ENCODE measurements around the gene SLC27A4. TPM values are rescaled to one million over a fixed set of nuclear protein-coding genes. Genes with fewer than 3 reads are reported as not detected.

The SLC27A4 gene
- total and polyA plus RNA-seq, 10 of the 15 experiments (the other 5 are each of a cell fraction or from before 2014, with no cell fraction given), result 0.13 to 14.0 (median 7.6) TPM

DNA sequence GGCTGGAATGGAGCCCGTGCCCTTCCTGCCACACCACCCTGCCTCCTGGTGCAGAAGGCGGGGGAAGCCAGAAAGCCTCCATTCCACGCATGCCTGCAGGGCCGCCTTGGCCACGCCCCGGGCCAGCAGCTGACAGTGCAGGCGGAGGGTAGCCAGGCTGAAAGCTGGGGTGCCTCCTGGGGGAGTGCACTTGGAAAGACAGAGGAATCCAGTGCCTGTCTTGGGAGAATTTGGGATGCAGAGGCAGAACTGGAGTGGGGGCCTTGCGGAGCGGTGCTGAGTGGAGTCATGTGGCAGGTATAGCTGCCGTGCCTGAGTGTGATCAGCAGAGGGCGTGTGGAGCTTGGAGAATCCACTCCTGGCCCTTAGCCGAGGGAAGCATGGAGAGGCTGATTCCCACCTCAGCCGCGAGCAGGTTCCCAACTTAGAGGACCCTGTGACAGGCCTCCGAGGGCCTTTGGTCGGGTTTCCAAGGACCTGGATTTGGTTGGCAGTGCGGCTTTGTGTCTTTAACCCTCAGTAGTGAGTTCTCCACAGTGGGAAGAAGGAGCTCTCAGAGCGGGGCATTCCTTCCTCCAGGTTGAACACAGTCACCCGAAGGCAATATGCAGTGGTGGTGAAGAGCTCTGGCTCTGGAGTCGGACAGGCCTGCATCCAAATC, 21.8 kb downstream of the SLC27A4 start:
- FAIRE-seq (peak; percentile 98), DNase-seq (ENCODE audit: low read depth, low spot score) (no peak), ATAC-seq (peak; percentile 96)
- ChIA-PET CTCF (interaction anchor here (0.5 to 4.4 kb wide), 47 partner anchors 9 to 781 kb away, joined by 3 to 61 read pairs (median 4); partner anchors contain the start of genes CERCAM, COQ4, TRUB2 and URM1), SMC1A (ENCODE audit: uncharacterized antibody, unreplicated experiment) (interaction anchor here (0.6 to 2.9 kb wide), 18 partner anchors 9 to 566 kb away, joined by 3 to 19 read pairs (median 3); partner anchors contain the start of genes GOLGA2, SWI5 and URM1), RAD21 (ENCODE audit: unreplicated experiment) (interaction anchor here (0.6 to 3.7 kb wide), 18 partner anchors 9 to 666 kb away, joined by 3 to 18 read pairs (median 4); partner anchors contain the start of genes GLE1, ODF2, SH3GLB2 and SPOUT1), POLR2A (interaction anchor here (0.6 to 1.3 kb wide), 5 partner anchors 9 to 192 kb away, joined by 3 to 9 read pairs (median 5); partner anchors contain the start of gene URM1)
- Histone ChIP-seq H3K27ac (ENCODE audit: control insufficient read depth, insufficient read depth) (no peak overlapping the region), H4K20me1 (ENCODE audit: control insufficient read depth, insufficient read depth) (no peaks in the 10 kb centered on the region), H3K9ac (ENCODE audit: control insufficient read depth, insufficient read depth, low read length) (peak overlapping the region; percentile 41; the same call in 1 of the 2 replicates), H3K27me3 (replicated peaks in 1 of 2; ENCODE audit: control insufficient read depth in 2 of 2, insufficient read depth in 2 of 2, low read length in 1 of 2) (no peaks in the 10 kb centered on the region), H3K36me3 (ENCODE audit: control insufficient read depth in 2 of 2, insufficient read depth in 2 of 2, low read length in 1 of 2) (no peaks in the 10 kb centered on the region; a peak in 1 of 4 replicates), H3K4me1 (ENCODE audit: control insufficient read depth, insufficient read depth, low read length) (peaks cover 7% of the 10 kb centered on the region), H3K79me2 (ENCODE audit: control insufficient read depth, insufficient read depth, low read length) (no peaks in the 10 kb centered on the region), H3K4me2 (ENCODE audit: control insufficient read depth, insufficient read depth) (peak overlapping the region; percentile 79), H2AFZ (ENCODE audit: control insufficient read depth, low read depth, low read length) (peak overlapping the region; percentile 98), H3K4me3 (peak overlapping the region; percentile 59; the same call in 1 of the 2 replicates), H3K9me3 (replicated peaks; ENCODE audit: control insufficient read depth, insufficient read depth, low read length) (no peaks in the 10 kb centered on the region)
- intact Hi-C loops (cut with micrococcal nuclease; ENCODE audit: unreplicated experiment), result loop anchor here (5.0 kb wide), 1 partner anchor 50 kb away; no protein-coding TSS in a partner anchor
- in situ Hi-C loops (cut with MboI), result no loop called here
- WGBS (ENCODE audit: insufficient coverage, insufficient replicate concordance, low lambda C conversion rate, missing lambda C conversion rate), result 7% methylated on average over 20 of the region's 20 CpGs
- BruUV-seq (replicated peaks), result no TSS peak
- peak; percentile 57; the same call in 1 of the 2 replicates for TF ChIP-seq NBN (IDR thresholded peaks at IDR 0.05)
- TF ChIP-seq, protein P1, sequence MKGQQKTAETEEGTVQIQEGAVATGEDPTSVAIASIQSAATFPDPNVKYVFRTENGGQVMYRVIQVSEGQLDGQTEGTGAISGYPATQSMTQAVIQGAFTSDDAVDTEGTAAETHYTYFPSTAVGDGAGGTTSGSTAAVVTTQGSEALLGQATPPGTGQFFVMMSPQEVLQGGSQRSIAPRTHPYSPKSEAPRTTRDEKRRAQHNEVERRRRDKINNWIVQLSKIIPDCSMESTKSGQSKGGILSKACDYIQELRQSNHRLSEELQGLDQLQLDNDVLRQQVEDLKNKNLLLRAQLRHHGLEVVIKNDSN (IDR thresholded peaks at IDR 0.05; ENCODE audit: borderline replicate concordance, extremely low read length, insufficient read depth, low read depth, low read length), result peak; percentile 49
- TF ChIP-seq MXI1 (IDR thresholded peaks at IDR 0.05; ENCODE audit: low read depth, low read length), result 0 out of 2 replicates have a peak, but pooled peaks have one; percentile 48
- TF ChIP-seq SMC3 (IDR thresholded peaks at IDR 0.05; ENCODE audit: borderline replicate concordance, low read length), result peak; percentile 71
- TF ChIP-seq SUPT20H (IDR thresholded peaks at IDR 0.05; ENCODE audit: borderline replicate concordance, control insufficient read depth, low read depth, low read length), result no peak
- TF ChIP-seq, protein P2, sequence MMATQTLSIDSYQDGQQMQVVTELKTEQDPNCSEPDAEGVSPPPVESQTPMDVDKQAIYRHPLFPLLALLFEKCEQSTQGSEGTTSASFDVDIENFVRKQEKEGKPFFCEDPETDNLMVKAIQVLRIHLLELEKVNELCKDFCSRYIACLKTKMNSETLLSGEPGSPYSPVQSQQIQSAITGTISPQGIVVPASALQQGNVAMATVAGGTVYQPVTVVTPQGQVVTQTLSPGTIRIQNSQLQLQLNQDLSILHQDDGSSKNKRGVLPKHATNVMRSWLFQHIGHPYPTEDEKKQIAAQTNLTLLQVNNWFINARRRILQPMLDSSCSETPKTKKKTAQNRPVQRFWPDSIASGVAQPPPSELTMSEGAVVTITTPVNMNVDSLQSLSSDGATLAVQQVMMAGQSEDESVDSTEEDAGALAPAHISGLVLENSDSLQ (IDR thresholded peaks at IDR 0.05), result no peak
- peak; percentile 28; the same call in 1 of the 2 replicates for TF ChIP-seq POLR2A (IDR thresholded peaks at IDR 0.05; ENCODE audit: low read depth, low read length)
- TF ChIP-seq SMARCA5 (IDR thresholded peaks at IDR 0.05), result peak; percentile 74; the same call in 1 of the 2 replicates
- TF ChIP-seq TBL1XR1 (IDR thresholded peaks at IDR 0.05; ENCODE audit: low read depth, low read length), result no peak
- peak; percentile 49 for TF ChIP-seq EED (IDR thresholded peaks at IDR 0.05; ENCODE audit: low read depth)
- TF ChIP-seq SMAD5 (IDR thresholded peaks at IDR 0.05; ENCODE audit: low read depth), result no peak
- TF ChIP-seq, protein P3, sequence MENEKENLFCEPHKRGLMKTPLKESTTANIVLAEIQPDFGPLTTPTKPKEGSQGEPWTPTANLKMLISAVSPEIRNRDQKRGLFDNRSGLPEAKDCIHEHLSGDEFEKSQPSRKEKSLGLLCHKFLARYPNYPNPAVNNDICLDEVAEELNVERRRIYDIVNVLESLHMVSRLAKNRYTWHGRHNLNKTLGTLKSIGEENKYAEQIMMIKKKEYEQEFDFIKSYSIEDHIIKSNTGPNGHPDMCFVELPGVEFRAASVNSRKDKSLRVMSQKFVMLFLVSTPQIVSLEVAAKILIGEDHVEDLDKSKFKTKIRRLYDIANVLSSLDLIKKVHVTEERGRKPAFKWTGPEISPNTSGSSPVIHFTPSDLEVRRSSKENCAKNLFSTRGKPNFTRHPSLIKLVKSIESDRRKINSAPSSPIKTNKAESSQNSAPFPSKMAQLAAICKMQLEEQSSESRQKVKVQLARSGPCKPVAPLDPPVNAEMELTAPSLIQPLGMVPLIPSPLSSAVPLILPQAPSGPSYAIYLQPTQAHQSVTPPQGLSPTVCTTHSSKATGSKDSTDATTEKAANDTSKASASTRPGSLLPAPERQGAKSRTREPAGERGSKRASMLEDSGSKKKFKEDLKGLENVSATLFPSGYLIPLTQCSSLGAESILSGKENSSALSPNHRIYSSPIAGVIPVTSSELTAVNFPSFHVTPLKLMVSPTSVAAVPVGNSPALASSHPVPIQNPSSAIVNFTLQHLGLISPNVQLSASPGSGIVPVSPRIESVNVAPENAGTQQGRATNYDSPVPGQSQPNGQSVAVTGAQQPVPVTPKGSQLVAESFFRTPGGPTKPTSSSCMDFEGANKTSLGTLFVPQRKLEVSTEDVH (IDR thresholded peaks at IDR 0.05; ENCODE audit: low read depth, partially characterized antibody), result no peak
- peak; percentile 94; the same call in 1 of the 2 replicates for TF ChIP-seq HDGF (IDR thresholded peaks at IDR 0.05)
- peak; percentile 69; a peak in 3 of 4 replicates for TF ChIP-seq IKZF2 (IDR thresholded peaks at IDR 0.05)
- TF ChIP-seq, protein P4, sequence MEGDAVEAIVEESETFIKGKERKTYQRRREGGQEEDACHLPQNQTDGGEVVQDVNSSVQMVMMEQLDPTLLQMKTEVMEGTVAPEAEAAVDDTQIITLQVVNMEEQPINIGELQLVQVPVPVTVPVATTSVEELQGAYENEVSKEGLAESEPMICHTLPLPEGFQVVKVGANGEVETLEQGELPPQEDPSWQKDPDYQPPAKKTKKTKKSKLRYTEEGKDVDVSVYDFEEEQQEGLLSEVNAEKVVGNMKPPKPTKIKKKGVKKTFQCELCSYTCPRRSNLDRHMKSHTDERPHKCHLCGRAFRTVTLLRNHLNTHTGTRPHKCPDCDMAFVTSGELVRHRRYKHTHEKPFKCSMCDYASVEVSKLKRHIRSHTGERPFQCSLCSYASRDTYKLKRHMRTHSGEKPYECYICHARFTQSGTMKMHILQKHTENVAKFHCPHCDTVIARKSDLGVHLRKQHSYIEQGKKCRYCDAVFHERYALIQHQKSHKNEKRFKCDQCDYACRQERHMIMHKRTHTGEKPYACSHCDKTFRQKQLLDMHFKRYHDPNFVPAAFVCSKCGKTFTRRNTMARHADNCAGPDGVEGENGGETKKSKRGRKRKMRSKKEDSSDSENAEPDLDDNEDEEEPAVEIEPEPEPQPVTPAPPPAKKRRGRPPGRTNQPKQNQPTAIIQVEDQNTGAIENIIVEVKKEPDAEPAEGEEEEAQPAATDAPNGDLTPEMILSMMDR (IDR thresholded peaks at IDR 0.05 in 2 of 3, conservative IDR thresholded peaks at IDR 0.05 in 1 of 3; ENCODE audit: control insufficient read depth in 2 of 3, extremely low read depth in 1 of 3, insufficient read depth in 1 of 3, low read depth in 3 of 3, low read length in 3 of 3), result peak; percentile 90 to 92 (median 90)
- TF ChIP-seq BCL11A (IDR thresholded peaks at IDR 0.05; ENCODE audit: low read depth, low read length), result no peak
- no peak for TF ChIP-seq FOS (IDR thresholded peaks at IDR 0.05; ENCODE audit: borderline replicate concordance, extremely low read depth, insufficient read length)

Measured in GM12878 (cell line).